LNCaP clone FGC (cell line): Measurements from ENCODE around the gene HAO2.
A peak's percentile ranks its signal among the peaks of the same experiment; 100 is the strongest.

Experiments
- DNase-seq: peaks from one replicate; pipeline ENCODE4 v3.0.0-alpha.2; 2011; ENCODE audit warnings: low read depth
- H3K4me3 ChIP-seq: 2 replicates; pipeline ENCODE4 v1.5.1; 2011; ENCODE audit warnings: mild to moderate bottlenecking, low read depth, low read length, control low read depth
- CTCF ChIP-seq: IDR thresholded peaks from 2 replicates; pipeline ENCODE4 v1.5.1; 2012; ENCODE audit warnings: mild to moderate bottlenecking; ENCODE audit not compliant: control insufficient read depth, insufficient read depth; ENCODE audit errors: extremely low read depth

HAO2 gene

DNA sequence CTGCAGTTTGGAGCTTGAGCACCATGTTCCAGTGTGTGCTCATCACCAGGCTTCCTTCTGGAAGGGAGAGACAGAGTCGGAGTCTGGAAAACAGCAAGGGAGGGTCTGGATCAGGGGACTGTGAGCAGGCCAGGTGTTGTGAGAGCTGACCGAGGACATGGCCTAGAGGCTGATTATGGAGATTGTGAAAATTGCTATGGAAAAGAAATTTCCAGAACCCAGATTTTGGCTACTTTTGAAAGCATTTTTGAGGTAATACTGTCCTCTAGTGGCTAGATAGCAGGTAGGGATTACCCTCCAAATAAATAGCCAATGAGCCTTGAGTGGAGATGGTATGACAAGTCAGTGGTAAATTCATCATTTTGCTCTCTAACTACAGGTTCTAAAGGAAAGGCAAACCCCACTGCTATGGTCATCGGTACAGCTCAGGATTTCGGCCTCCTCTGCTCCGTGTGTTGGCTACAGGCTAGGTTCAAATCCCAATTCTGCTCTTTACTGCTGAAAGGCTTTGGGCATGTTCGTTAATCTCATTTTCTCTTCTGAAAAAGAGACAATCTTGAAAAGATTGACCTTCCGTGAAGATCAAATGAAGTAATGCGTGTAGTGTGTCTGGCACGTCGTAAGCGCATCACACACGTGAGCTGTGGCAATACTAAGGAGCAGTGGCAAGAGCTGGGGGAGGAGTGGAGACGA, 1.0 kb upstream of the HAO2 start:
- DNase-seq, result no peak
- TF ChIP-seq CTCF, result peak; percentile 89

GRCh38 chr1:119370748-119371147, 2.2 kb downstream of the HAO2 start:
- TF ChIP-seq CTCF, result no peak
- no peak for DNase-seq
- no peak overlapping the region for H3K4me3 ChIP-seq

More for the DNA sequence above, 1.0 kb upstream of the HAO2 start:
- no peak overlapping the region for H3K4me3 ChIP-seq

DNA sequence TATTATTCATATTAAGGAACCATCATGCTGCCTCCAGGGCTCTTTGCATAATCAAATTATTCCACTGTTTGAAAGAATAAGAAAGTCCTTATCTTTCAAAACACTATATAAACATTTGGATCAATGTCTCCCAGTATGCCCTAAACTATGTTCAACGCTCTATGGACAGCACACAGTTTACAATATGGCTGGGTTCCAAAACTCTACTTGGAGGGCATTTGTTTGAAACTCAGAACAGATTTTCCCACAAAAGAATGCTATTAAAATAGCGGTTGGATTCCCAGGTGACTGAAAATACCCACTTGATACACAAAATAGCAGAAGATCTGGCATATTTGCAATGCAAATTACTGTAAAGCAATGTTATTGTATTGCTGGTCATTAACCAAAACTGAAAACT, 3.2 kb downstream of the HAO2 start:
- no peak for TF ChIP-seq CTCF
- DNase-seq, result no peak
- no peak overlapping the region for H3K4me3 ChIP-seq

DNA sequence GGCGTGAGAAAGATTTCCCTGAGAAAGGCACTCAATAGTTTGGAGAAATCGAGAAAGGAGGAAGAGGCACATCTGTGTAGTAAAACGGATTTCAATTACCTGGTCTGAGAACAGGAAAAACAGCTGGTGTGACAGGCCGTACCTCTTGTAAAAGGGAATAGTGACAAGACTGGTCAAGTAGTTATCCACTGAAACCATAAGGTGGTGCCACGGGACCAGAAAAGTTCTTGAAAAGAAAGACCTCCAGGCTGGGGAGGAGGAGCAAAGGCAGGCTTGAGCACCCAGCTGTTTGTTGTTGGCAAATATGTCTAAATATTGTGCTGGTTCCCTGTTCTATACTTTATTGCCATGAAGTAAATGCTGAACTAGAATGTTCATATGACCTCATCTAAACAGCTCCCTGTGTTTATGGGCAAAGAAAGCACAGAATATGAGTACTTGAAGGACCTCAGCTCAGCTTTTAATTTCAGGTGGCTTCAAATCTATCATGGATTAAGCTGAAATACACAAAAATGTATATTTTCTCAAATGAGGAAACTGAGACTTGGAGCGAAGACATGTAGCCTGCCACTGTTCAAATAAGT, 4.0 kb downstream of the HAO2 start:
- DNase-seq, result peak; percentile 97
- no peak overlapping the region for H3K4me3 ChIP-seq
- TF ChIP-seq CTCF, result peak; percentile 78

DNA sequence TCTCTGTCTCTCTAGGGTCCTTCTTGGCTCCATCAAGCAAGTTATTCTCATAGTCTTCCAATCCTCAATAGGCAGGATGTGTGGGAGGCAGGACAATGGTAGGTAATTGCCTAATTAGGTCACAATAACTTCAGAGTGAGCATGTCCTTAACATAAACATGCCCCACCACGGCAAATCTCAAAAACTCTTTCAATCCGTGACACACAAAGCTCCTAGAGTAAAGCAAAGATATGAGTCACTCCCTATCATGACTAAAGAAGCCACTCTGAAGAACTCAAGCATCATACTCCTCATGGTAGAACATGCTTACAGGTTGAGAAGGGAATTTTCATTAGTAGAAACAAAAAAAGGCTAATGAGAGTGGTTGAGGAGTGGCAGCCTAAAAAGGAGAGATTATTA, 4.9 kb downstream of the HAO2 start:
- no peak for DNase-seq
- TF ChIP-seq CTCF, result no peak
- H3K4me3 ChIP-seq, result no peak overlapping the region

DNA sequence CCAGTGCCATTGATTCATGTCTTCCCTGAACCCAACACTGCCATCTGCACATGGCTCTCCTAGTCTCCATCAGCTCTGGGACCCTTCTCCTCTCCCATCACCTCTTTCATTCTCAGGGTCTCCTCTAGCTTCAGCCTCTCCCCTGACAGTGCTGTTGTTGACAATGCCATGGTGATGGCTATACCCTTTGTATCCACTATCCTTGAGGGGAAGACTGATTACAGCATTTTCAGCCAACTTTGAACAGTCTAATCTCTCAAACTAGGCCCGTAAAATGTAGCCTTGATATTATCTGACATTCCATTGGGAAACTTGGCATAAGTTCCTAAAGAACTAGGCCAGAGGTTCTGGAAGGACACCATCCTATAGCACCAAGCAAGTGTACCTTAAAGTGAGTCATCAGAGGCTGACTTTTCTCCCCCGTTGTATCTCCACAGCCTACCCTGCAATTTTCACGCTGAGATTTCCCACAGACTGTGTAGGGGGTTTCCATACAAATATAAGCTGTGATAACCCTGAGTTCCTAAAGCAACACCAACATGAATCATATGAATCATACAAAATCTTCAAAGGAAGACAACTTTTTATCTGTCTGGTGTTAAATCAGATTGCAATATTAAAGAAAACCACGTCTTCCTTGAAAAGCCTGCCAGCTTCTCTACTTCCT, 5.8 kb downstream of the HAO2 start:
- DNase-seq, result peak; percentile 84
- H3K4me3 ChIP-seq, result no peak overlapping the region
- no peak for TF ChIP-seq CTCF

- no peak overlapping the region for H3K4me3 ChIP-seq
- TF ChIP-seq CTCF, result no peak
- no peak for DNase-seq
These were observed 6.8 kb downstream of the HAO2 start for GRCh38 chr1:119375366-119375765.
